Measurements from ENCODE around the gene UNC5CL. TPM values are rescaled to one million over a fixed set of nuclear protein-coding genes. Genes with fewer than 3 reads are reported as not detected.

Gene UNC5CL
- total RNA-seq, 2 experiments from 2014 or later, result 2.4 to 2.5 TPM

- Mint-ChIP-seq H3K4me3 (no peak overlapping the region), H3K27me3 (peaks cover 21% of the 10 kb centered on the region), H3K36me3 (no peaks in the 10 kb centered on the region), H3K4me1 (ENCODE audit: low read depth) (no peaks in the 10 kb centered on the region), H3K27ac (no peak overlapping the region), H3K9me3 (no peaks in the 10 kb centered on the region)
- intact Hi-C loops (cut with micrococcal nuclease), result no loop called here
- ChIA-PET CTCF (interaction anchor here (0.9 to 2.3 kb wide), 4 partner anchors 11 to 49 kb away, joined by 3 to 16 read pairs (median 6); partner anchors contain the start of gene UNC5CL), POLR2A (no interaction called here)
- no peak for DNase-seq
Measured at GRCh38 chr6:40998661-40999060, 40.4 kb downstream of the UNC5CL start.

- H3K4me1 Mint-ChIP-seq (ENCODE audit: low read depth), result no peaks in the 10 kb centered on the region
- ChIA-PET POLR2A (no interaction called here), CTCF (interaction anchor here (0.6 to 2.3 kb wide), 3 partner anchors 30 to 144 kb away, joined by 3 to 16 read pairs (median 7); partner anchors contain the start of gene UNC5CL)
- no peak for DNase-seq
- no peak overlapping the region for H3K4me3 Mint-ChIP-seq
- intact Hi-C loops (cut with micrococcal nuclease), result no loop called here
- peaks cover 21% of the 10 kb centered on the region for H3K27me3 Mint-ChIP-seq
- no peaks in the 10 kb centered on the region for H3K36me3 Mint-ChIP-seq
- no peaks in the 10 kb centered on the region for H3K9me3 Mint-ChIP-seq
- no peak overlapping the region for H3K27ac Mint-ChIP-seq
Measured at GRCh38 chr6:40997234-40997957, 41.6 kb downstream of the UNC5CL start.

- Mint-ChIP-seq H3K4me3 (no peak overlapping the region), H3K36me3 (no peaks in the 10 kb centered on the region), H3K27me3 (peaks cover 24% of the 10 kb centered on the region), H3K27ac (no peak overlapping the region), H3K9me3 (no peaks in the 10 kb centered on the region), H3K4me1 (ENCODE audit: low read depth) (no peaks in the 10 kb centered on the region)
- POLR2A ChIA-PET, result no interaction called here
- no peak for DNase-seq
- CTCF ChIA-PET, result interaction anchor here (2.3 kb wide), 1 partner anchor 31 kb away, joined by 16 read pairs; no protein-coding TSS in a partner anchor
- intact Hi-C loops (cut with micrococcal nuclease), result no loop called here
Measured at GRCh38 chr6:40996591-40997233, 42.3 kb downstream of the UNC5CL start.

- Mint-ChIP-seq H3K27ac (no peak overlapping the region), H3K4me1 (ENCODE audit: low read depth) (no peaks in the 10 kb centered on the region), H3K36me3 (no peaks in the 10 kb centered on the region), H3K4me3 (no peak overlapping the region), H3K27me3 (peaks cover 26% of the 10 kb centered on the region), H3K9me3 (no peaks in the 10 kb centered on the region)
- intact Hi-C loops (cut with micrococcal nuclease), result no loop called here
- ChIA-PET POLR2A (no interaction called here), CTCF (no interaction called here)
- DNase-seq, result no peak
Measured at GRCh38 chr6:40992746-40993145, 46.3 kb downstream of the UNC5CL start.

- H3K4me1 Mint-ChIP-seq (ENCODE audit: low read depth), result no peaks in the 10 kb centered on the region
Measured at GRCh38 chr6:40990301-40990700, 48.7 kb downstream of the UNC5CL start.

GRCh38 chr6:40989204-40990169 is 49.5 kb downstream of the UNC5CL start:
- CTCF ChIA-PET, result no interaction called here

More at GRCh38 chr6:40990301-40990700, 48.7 kb downstream of the UNC5CL start:
- H3K9me3 Mint-ChIP-seq, result no peaks in the 10 kb centered on the region
- POLR2A ChIA-PET, result no interaction called here
- peaks cover 19% of the 10 kb centered on the region for H3K27me3 Mint-ChIP-seq
- DNase-seq, result no peak
- intact Hi-C loops (cut with micrococcal nuclease), result no loop called here
- no peaks in the 10 kb centered on the region for H3K36me3 Mint-ChIP-seq
- H3K4me3 Mint-ChIP-seq, result no peak overlapping the region
- no peak overlapping the region for H3K27ac Mint-ChIP-seq
- CTCF ChIA-PET, result no interaction called here

GRCh38 chr6:40988634-40989033 is 50.4 kb downstream of the UNC5CL start:
- DNase-seq, result no peak
- H3K4me3 Mint-ChIP-seq, result no peak overlapping the region
- H3K36me3 Mint-ChIP-seq, result no peaks in the 10 kb centered on the region
- ChIA-PET CTCF (no interaction called here), POLR2A (no interaction called here)
- intact Hi-C loops (cut with micrococcal nuclease), result no loop called here
- no peak overlapping the region for H3K27ac Mint-ChIP-seq
- H3K9me3 Mint-ChIP-seq, result no peaks in the 10 kb centered on the region
- peaks cover 17% of the 10 kb centered on the region for H3K27me3 Mint-ChIP-seq
- H3K4me1 Mint-ChIP-seq (ENCODE audit: low read depth), result no peaks in the 10 kb centered on the region

More at GRCh38 chr6:40989204-40990169, 49.5 kb downstream of the UNC5CL start:
- intact Hi-C loops (cut with micrococcal nuclease), result no loop called here
- H3K4me3 Mint-ChIP-seq, result no peak overlapping the region
- POLR2A ChIA-PET, result no interaction called here
- no peaks in the 10 kb centered on the region for H3K4me1 Mint-ChIP-seq (ENCODE audit: low read depth)
- no peak for DNase-seq
- H3K36me3 Mint-ChIP-seq, result no peaks in the 10 kb centered on the region
- no peaks in the 10 kb centered on the region for H3K9me3 Mint-ChIP-seq
- H3K27ac Mint-ChIP-seq, result no peak overlapping the region
- H3K27me3 Mint-ChIP-seq, result peaks cover 14% of the 10 kb centered on the region

- no peak for DNase-seq
- intact Hi-C loops (cut with micrococcal nuclease), result no loop called here
- POLR2A ChIA-PET, result no interaction called here
- Mint-ChIP-seq H3K36me3 (no peaks in the 10 kb centered on the region), H3K27ac (no peak overlapping the region), H3K4me1 (ENCODE audit: low read depth) (no peaks in the 10 kb centered on the region), H3K4me3 (no peak overlapping the region), H3K27me3 (peaks cover 23% of the 10 kb centered on the region), H3K9me3 (no peaks in the 10 kb centered on the region)
- CTCF ChIA-PET, result no interaction called here
Measured at GRCh38 chr6:40986921-40987819, 51.9 kb downstream of the UNC5CL start.

- H3K27ac Mint-ChIP-seq, result no peak overlapping the region
- H3K36me3 Mint-ChIP-seq, result no peaks in the 10 kb centered on the region
- ChIA-PET CTCF (no interaction called here), POLR2A (no interaction called here)
- no peak for DNase-seq
- no peaks in the 10 kb centered on the region for H3K9me3 Mint-ChIP-seq
- intact Hi-C loops (cut with micrococcal nuclease), result no loop called here
- H3K4me1 Mint-ChIP-seq (ENCODE audit: low read depth), result no peaks in the 10 kb centered on the region
- H3K4me3 Mint-ChIP-seq, result no peak overlapping the region
- peaks cover 21% of the 10 kb centered on the region for H3K27me3 Mint-ChIP-seq
Measured at GRCh38 chr6:40986364-40986763, 52.7 kb downstream of the UNC5CL start.

GRCh38 chr6:40983752-40984151 is 55.3 kb downstream of the UNC5CL start:
- no peaks in the 10 kb centered on the region for H3K9me3 Mint-ChIP-seq
- no peak overlapping the region for H3K4me3 Mint-ChIP-seq
- ChIA-PET POLR2A (no interaction called here), CTCF (no interaction called here)
- no peaks in the 10 kb centered on the region for H3K36me3 Mint-ChIP-seq
- no peaks in the 10 kb centered on the region for H3K4me1 Mint-ChIP-seq (ENCODE audit: low read depth)
- intact Hi-C loops (cut with micrococcal nuclease), result no loop called here
- H3K27me3 Mint-ChIP-seq, result peaks cover 33% of the 10 kb centered on the region
- DNase-seq, result no peak
- no peak overlapping the region for H3K27ac Mint-ChIP-seq

- no peaks in the 10 kb centered on the region for H3K9me3 Mint-ChIP-seq
- ChIA-PET POLR2A (no interaction called here), CTCF (no interaction called here)
- DNase-seq, result no peak
- intact Hi-C loops (cut with micrococcal nuclease), result no loop called here
- H3K27me3 Mint-ChIP-seq, result peaks cover 38% of the 10 kb centered on the region
- H3K36me3 Mint-ChIP-seq, result no peaks in the 10 kb centered on the region
- no peaks in the 10 kb centered on the region for H3K4me1 Mint-ChIP-seq (ENCODE audit: low read depth)
- H3K27ac Mint-ChIP-seq, result no peak overlapping the region
- H3K4me3 Mint-ChIP-seq, result no peak overlapping the region
Measured at GRCh38 chr6:40982917-40983316, 56.1 kb downstream of the UNC5CL start.
